Measurements from ENCODE around the gene SLC24A4. TPM values are rescaled to one million over a fixed set of nuclear protein-coding genes. Genes with fewer than 3 reads are reported as not detected.

The SLC24A4 gene
- polyA plus RNA-seq, 6 donors from 2014 or later, result 0.03 to 0.09 (median 0.05) TPM; not detected in 2

GRCh38 chr14:92297818-92298595, 25.0 kb upstream of the SLC24A4 start:
- ATAC-seq (ENCODE audit: low read depth in 2 of 2) (no peak), DNase-seq (no peak)
- H3K27ac Mint-ChIP-seq, result no peak overlapping the region
- no peak overlapping the region for H3K4me3 Mint-ChIP-seq
- no peaks in the 10 kb centered on the region for H3K36me3 Mint-ChIP-seq
- peaks cover 0 to 2% (median 0%) of the 10 kb centered on the region in 7 donors for H3K9me3 Mint-ChIP-seq
- H3K27me3 Mint-ChIP-seq, result peaks cover 32 to 53% (median 52%) of the 10 kb centered on the region in 3 donors
- H3K4me1 Mint-ChIP-seq, result no peaks in the 10 kb centered on the region

DNA sequence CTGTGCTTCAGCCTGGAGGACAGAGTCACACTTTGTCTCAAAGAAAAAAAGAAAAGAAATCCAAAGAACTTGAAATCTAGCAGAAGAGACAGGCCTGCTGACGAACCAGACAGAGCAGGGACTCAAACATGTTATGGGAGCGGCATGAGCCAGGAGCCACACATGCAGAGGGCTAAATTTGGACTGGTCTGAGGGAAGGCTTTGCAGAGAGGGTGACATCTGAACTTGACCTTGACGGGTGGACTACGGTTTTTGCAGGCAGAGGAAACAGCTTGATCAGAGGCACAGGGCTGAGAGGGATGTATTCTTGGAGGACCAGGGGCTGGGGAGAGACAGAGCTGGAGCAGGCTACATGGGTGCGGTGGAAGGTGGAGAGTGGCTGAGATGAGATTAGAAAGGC, 20.5 kb upstream of the SLC24A4 start:
- H3K9me3 Mint-ChIP-seq, result peaks cover 0 to 7% (median 2%) of the 10 kb centered on the region in 7 donors
- DNase-seq, result no peak
- H3K4me1 Mint-ChIP-seq, result no peaks in the 10 kb centered on the region
- no peak overlapping the region for H3K4me3 Mint-ChIP-seq
- H3K27ac Mint-ChIP-seq, result no peak overlapping the region
- no peak for ATAC-seq (ENCODE audit: low read depth in 2 of 2)
- no peaks in the 10 kb centered on the region for H3K36me3 Mint-ChIP-seq
- H3K27me3 Mint-ChIP-seq, result peaks cover 35 to 51% (median 42%) of the 10 kb centered on the region in 3 donors

DNA sequence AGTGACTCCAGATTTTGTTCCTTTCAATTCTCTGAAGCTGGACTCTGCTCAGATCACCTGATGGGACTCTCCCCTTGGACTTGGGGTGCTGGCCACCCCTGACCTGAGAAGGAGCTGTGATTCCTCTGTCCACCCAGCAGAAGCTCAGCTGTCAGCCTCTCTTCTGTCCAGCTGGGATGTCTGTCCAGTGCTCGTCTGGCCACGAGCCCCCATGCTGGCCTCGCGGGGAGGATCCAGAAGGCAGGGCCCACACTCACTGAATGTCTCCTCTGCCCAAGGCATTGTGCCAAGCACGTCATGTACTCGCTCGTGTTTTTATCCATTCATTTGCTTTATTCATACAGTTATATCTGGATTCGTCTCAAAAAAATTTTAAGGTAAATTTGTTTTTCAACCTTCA, 14.2 kb upstream of the SLC24A4 start:
- peaks cover 22 to 47% (median 26%) of the 10 kb centered on the region in 3 donors for H3K27me3 Mint-ChIP-seq
- H3K4me1 Mint-ChIP-seq, result no peaks in the 10 kb centered on the region
- no peak for DNase-seq
- H3K4me3 Mint-ChIP-seq, result no peak overlapping the region
- H3K36me3 Mint-ChIP-seq, result no peaks in the 10 kb centered on the region
- peaks cover 0 to 11% (median 0%) of the 10 kb centered on the region in 7 donors for H3K9me3 Mint-ChIP-seq
- H3K27ac Mint-ChIP-seq, result no peak overlapping the region
- ATAC-seq (ENCODE audit: low read depth in 2 of 2), result no peak

GRCh38 chr14:92309968-92310530, 12.9 kb upstream of the SLC24A4 start:
- Mint-ChIP-seq H3K36me3 (no peaks in the 10 kb centered on the region), H3K4me1 (no peaks in the 10 kb centered on the region), H3K27ac (no peak overlapping the region), H3K27me3 (peaks cover 22 to 39% (median 27%) of the 10 kb centered on the region in 3 donors), H3K9me3 (peaks cover 0 to 11% (median 0%) of the 10 kb centered on the region in 7 donors), H3K4me3 (no peak overlapping the region)
- ATAC-seq (ENCODE audit: low read depth in 2 of 2) (no peak), DNase-seq (no peak)

DNA sequence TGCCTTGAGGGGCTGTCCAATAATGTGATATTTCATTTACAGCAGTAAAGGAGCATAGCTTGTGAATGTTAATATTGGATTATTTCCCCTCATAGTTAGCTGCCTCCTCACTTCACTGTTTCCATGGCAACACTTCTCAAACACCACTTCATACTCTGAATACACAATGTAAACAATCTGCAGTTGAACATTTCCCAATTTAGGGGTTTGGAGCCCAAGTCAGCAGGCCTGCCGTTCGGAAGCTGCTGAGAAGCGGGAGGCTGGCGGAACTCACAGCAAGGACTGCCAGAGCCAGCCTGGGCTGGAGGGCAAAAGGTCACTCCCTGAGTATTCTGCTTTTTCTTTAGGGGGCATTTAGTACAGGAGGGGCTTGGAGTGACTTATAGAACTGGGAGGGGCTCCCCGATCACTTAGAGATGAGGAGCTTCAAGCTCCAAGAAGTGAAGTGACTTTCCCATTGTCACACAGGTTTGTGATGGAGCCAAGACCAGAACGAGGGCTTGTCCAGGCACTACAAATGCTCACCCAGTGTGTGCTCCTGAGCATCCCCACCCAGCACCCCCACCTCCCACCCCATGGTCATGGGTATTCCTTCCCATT, 12.1 kb upstream of the SLC24A4 start:
- H3K27ac Mint-ChIP-seq, result peak overlapping the region in 1 of 6 donors; percentile 50
- H3K9me3 Mint-ChIP-seq, result peaks cover 0 to 9% (median 0%) of the 10 kb centered on the region in 7 donors
- no peak for DNase-seq
- no peak overlapping the region for H3K4me3 Mint-ChIP-seq
- no peaks in the 10 kb centered on the region for H3K36me3 Mint-ChIP-seq
- no peaks in the 10 kb centered on the region for H3K4me1 Mint-ChIP-seq
- ATAC-seq (ENCODE audit: low read depth in 2 of 2), result no peak
- H3K27me3 Mint-ChIP-seq, result peaks cover 22 to 36% (median 24%) of the 10 kb centered on the region in 3 donors

DNA sequence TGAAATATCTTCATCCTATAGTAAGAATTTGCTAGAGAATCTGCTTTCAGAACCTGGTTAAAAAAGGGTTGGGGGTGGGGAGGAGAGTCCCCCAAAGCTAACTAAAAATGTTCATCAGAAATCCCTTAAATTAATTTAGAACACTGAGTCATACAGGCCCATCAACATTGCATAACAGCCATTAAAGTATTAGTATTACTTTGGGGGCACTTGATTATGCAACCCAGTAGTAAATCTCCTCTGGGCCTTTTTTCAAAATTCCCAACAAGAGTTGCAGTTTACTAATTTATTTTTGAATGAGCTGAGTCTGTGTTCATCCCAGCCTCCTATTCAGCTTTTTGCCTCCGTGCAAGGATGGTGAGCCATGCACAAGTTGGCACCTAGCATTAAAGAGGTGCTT, 8.8 kb upstream of the SLC24A4 start:
- Mint-ChIP-seq H3K9me3 (peaks cover 0 to 12% (median 4%) of the 10 kb centered on the region in 7 donors), H3K27me3 (peaks cover 30 to 38% (median 36%) of the 10 kb centered on the region in 3 donors), H3K4me3 (no peak overlapping the region), H3K36me3 (peaks cover 4 to 11% of the 10 kb centered on the region in 2 donors), H3K27ac (no peak overlapping the region), H3K4me1 (no peaks in the 10 kb centered on the region)
- ATAC-seq (ENCODE audit: low read depth in 2 of 2) (no peak), DNase-seq (no peak)

DNA sequence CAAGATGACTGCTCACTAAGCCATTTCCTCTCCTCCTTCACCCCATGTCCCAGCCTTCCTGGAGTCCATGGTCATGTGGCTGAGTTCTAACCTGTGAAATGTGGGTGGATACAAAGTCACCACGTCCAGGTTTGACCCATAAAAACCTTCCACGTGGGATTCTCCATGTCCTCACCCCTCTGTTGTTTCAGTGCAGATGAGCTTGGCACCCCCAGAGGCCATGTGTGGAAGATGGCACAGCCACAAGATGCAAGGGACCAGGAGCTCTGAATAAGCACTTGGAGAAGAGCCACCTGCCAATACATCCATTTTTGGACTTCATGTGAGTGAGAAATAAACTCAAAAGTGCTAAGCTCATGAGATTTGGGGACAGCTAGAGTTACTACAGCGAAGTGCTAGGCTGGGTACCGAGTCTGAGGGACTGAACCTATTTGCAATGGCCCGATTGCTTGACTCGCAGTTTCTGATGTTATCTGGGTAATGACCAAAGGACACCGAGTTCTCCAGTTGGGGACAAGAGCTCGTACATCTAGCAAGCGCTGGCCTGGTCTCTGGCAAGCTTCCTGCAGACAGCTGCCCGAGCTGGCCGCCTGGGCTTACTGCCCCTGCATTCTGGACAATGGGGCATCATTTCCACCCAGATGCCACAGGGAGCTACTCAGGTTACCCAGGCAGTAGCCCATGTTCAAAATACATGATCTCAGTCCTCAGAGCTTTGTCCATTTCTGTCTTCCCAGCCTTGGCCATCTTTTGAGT, 7.7 kb upstream of the SLC24A4 start:
- DNase-seq, result no peak
- peak overlapping the region in 1 of 8 donors; percentile 60 for H3K4me3 Mint-ChIP-seq
- no peak for ATAC-seq (ENCODE audit: low read depth in 2 of 2)
- no peaks in the 10 kb centered on the region for H3K4me1 Mint-ChIP-seq
- H3K27me3 Mint-ChIP-seq, result peaks cover 34 to 46% (median 42%) of the 10 kb centered on the region in 3 donors
- peak overlapping the region in 1 of 6 donors; percentile 80 for H3K27ac Mint-ChIP-seq
- peaks cover 0 to 13% (median 4%) of the 10 kb centered on the region in 7 donors for H3K9me3 Mint-ChIP-seq
- H3K36me3 Mint-ChIP-seq, result peaks cover 4 to 11% of the 10 kb centered on the region in 2 donors

GRCh38 chr14:92316176-92316575, 6.8 kb upstream of the SLC24A4 start:
- H3K4me3 Mint-ChIP-seq, result no peak overlapping the region
- no peaks in the 10 kb centered on the region for H3K4me1 Mint-ChIP-seq
- H3K9me3 Mint-ChIP-seq, result peaks cover 0 to 13% (median 4%) of the 10 kb centered on the region in 7 donors
- no peak for ATAC-seq (ENCODE audit: low read depth in 2 of 2)
- peaks cover 4 to 11% of the 10 kb centered on the region in 2 donors for H3K36me3 Mint-ChIP-seq
- no peak overlapping the region for H3K27ac Mint-ChIP-seq
- H3K27me3 Mint-ChIP-seq, result peaks cover 37 to 52% (median 43%) of the 10 kb centered on the region in 3 donors
- DNase-seq, result no peak

- H3K27ac Mint-ChIP-seq, result no peak overlapping the region
- DNase-seq (no peak), ATAC-seq (ENCODE audit: low read depth in 2 of 2) (no peak)
- H3K27me3 Mint-ChIP-seq, result peaks cover 44 to 53% (median 47%) of the 10 kb centered on the region in 3 donors
- peaks cover 0 to 2% (median 0%) of the 10 kb centered on the region in 3 donors for H3K4me1 Mint-ChIP-seq
- no peak overlapping the region for H3K4me3 Mint-ChIP-seq
- peaks cover 0 to 13% (median 4%) of the 10 kb centered on the region in 7 donors for H3K9me3 Mint-ChIP-seq
- peaks cover 4 to 11% of the 10 kb centered on the region in 2 donors for H3K36me3 Mint-ChIP-seq
Measured at GRCh38 chr14:92316937-92317336, 6.0 kb upstream of the SLC24A4 start.

DNA sequence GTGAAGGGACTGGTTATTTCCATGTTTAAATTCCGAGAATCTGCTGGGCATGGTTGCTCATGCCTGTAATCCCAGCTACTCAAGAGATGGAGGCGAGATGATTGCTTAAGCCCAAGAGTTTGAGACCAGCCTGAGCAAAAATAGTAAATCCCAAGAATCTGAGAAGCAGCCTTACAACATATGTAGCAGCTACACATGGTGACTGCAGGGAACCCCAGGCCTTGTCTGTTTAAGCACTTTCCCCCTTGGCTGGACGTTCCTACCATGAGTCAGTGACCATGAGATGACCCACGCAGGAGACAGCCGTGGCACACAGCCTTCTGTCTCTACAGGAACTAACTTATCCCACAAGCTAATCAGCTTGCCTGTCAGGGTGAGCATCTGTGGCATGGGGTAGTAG, 5.5 kb upstream of the SLC24A4 start:
- Mint-ChIP-seq H3K27me3 (peaks cover 50 to 57% (median 51%) of the 10 kb centered on the region in 3 donors), H3K9me3 (peaks cover 0 to 13% (median 4%) of the 10 kb centered on the region in 7 donors), H3K27ac (no peak overlapping the region), H3K4me1 (peaks cover 0 to 7% (median 0%) of the 10 kb centered on the region in 3 donors), H3K36me3 (peaks cover 4 to 11% of the 10 kb centered on the region in 2 donors), H3K4me3 (no peak overlapping the region)
- DNase-seq (no peak), ATAC-seq (ENCODE audit: low read depth in 2 of 2) (no peak)

- Mint-ChIP-seq H3K4me1 (peaks cover 4 to 18% (median 5%) of the 10 kb centered on the region in 3 donors), H3K27ac (no peak overlapping the region), H3K27me3 (peaks cover 62 to 83% (median 67%) of the 10 kb centered on the region in 3 donors), H3K36me3 (peaks cover 0 to 11% of the 10 kb centered on the region in 2 donors), H3K4me3 (peak overlapping the region in 3 of 8 donors; percentile 18 to 64 (median 37)), H3K9me3 (peaks cover 0 to 13% (median 4%) of the 10 kb centered on the region in 7 donors)
- DNase-seq, result no peak
- no peak for ATAC-seq (ENCODE audit: low read depth in 2 of 2)
Measured at GRCh38 chr14:92321701-92322100, 1.3 kb upstream of the SLC24A4 start.

DNA sequence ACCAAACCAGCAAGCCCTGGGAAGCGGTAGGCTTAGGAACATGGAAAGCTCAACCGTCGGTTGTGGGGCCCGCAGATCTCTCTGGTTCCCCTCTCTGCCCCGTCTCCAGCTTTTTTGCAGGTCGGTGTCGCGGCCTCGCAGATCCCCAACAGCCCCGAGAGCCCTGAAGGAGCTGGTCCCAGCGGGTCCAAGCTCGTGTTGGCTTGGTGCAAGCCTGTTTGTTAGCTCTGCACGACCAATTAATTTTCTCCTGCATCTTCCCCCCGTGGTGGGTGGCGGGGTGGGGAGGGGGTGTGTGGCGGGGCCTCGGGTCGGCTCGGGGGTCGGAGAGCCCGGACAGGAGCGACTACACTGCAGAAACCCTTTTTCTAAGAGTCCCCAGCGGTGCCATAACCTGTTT, 449 bp upstream of the SLC24A4 start:
- no peak overlapping the region for H3K27ac Mint-ChIP-seq
- peaks cover 4 to 18% (median 5%) of the 10 kb centered on the region in 3 donors for H3K4me1 Mint-ChIP-seq
- peaks cover 0 to 7% (median 0%) of the 10 kb centered on the region in 7 donors for H3K9me3 Mint-ChIP-seq
- DNase-seq, result no peak
- peak overlapping the region in 5 of 8 donors; percentile 54 to 77 (median 58) for H3K4me3 Mint-ChIP-seq
- H3K27me3 Mint-ChIP-seq, result peaks cover 66 to 87% (median 69%) of the 10 kb centered on the region in 3 donors
- ATAC-seq (ENCODE audit: low read depth in 2 of 2), result no peak
- H3K36me3 Mint-ChIP-seq, result peaks cover 0 to 11% of the 10 kb centered on the region in 2 donors

Measured in naive B cell (primary cell).